Measurements from ENCODE around the gene CISH.
A peak's percentile ranks its signal among the peaks of the same experiment; 100 is the strongest.

CISH gene

GRCh38 chr3:50611464-50612233 is at the start of gene CISH:
Gene CISH (minus strand): TSS chr3:50611774. CDS start chr3:50611650, 124 bp downstream.
- peak; percentile 94 for DNase-seq

GRCh38 chr3:50660386-50660785 is 48.8 kb upstream of the CISH start:
- no peak for DNase-seq

- DNase-seq = no peak
These were observed 47.3 kb upstream of the CISH start for GRCh38 chr3:50658831-50659230.

GRCh38 chr3:50658416-50658815 is 46.8 kb upstream of the CISH start:
- DNase-seq = no peak

GRCh38 chr3:50657816-50658215 is 46.2 kb upstream of the CISH start:
- DNase-seq = no peak

GRCh38 chr3:50657407-50657806 is 45.8 kb upstream of the CISH start:
- no peak for DNase-seq

GRCh38 chr3:50656417-50657195 is 45.0 kb upstream of the CISH start:
- DNase-seq = no peak

GRCh38 chr3:50655009-50655830 is 43.6 kb upstream of the CISH start:
- DNase-seq = no peak

- DNase-seq = no peak
These were observed 42.5 kb upstream of the CISH start for GRCh38 chr3:50653937-50654595.

- DNase-seq = no peak
These were observed 41.1 kb upstream of the CISH start for GRCh38 chr3:50652709-50653108.

- DNase-seq = no peak
These were observed 40.5 kb upstream of the CISH start for GRCh38 chr3:50651920-50652529.

GRCh38 chr3:50651445-50651844 is 39.9 kb upstream of the CISH start:
- no peak for DNase-seq

- no peak for DNase-seq
These were observed 38.4 kb upstream of the CISH start for GRCh38 chr3:50650018-50650417.

- DNase-seq = no peak
These were observed 37.9 kb upstream of the CISH start for GRCh38 chr3:50649451-50649931.

GRCh38 chr3:50648944-50649343 is 37.4 kb upstream of the CISH start:
- no peak for DNase-seq

GRCh38 chr3:50648313-50648712 is 36.7 kb upstream of the CISH start:
- DNase-seq = no peak

- DNase-seq = no peak
These were observed 33.8 kb upstream of the CISH start for GRCh38 chr3:50645378-50645777.

- DNase-seq = no peak
These were observed 33.0 kb upstream of the CISH start for GRCh38 chr3:50644561-50644960.

GRCh38 chr3:50642382-50642781 is 30.8 kb upstream of the CISH start:
- no peak for DNase-seq

- DNase-seq = no peak
These were observed 27.5 kb upstream of the CISH start for GRCh38 chr3:50639055-50639494.

- DNase-seq = no peak
These were observed 26.4 kb upstream of the CISH start for GRCh38 chr3:50637945-50638344.

GRCh38 chr3:50637011-50637410 is 25.4 kb upstream of the CISH start:
- no peak for DNase-seq
